Fibroblast of villous mesenchyme (primary cell): Measurements from ENCODE around the gene THSD4. TPM values are rescaled to one million over a fixed set of nuclear protein-coding genes. Genes with fewer than 3 reads are reported as not detected.
A peak's percentile ranks its signal among the peaks of the same experiment; 100 is the strongest.

ENCODE experiments used
- DNase-seq: peaks from one replicate; pipeline ENCODE4 v3.0.0-alpha.2; 2010; ENCODE audit warnings: low read depth
- H3K4me3 ChIP-seq: 2 replicates; pipeline ENCODE4 v1.5.1; 2011; ENCODE audit warnings: low read depth, mild to moderate bottlenecking, low read length
- CTCF ChIP-seq: IDR thresholded peaks from 2 replicates; pipeline ENCODE4 v1.5.1; 2012; ENCODE audit warnings: low read depth, mild to moderate bottlenecking, low read length; ENCODE audit not compliant: insufficient read depth
- total RNA-seq: library from RNA; depleted of rRNA; stranded (reverse); fragments of >200 nt; gene quantifications from 2 replicates; pipeline ENCODE4 v1.2.3, GENCODE V29; 2012

THSD4 gene
- total RNA-seq, 1 donor: 76.4 TPM

- no peak for TF ChIP-seq CTCF
- DNase-seq: no peak
- no peak overlapping the region for H3K4me3 ChIP-seq
Measured at GRCh38 chr15:71319935-71320334, 204.7 kb downstream of the THSD4 start.

GRCh38 chr15:71323082-71323481, 207.8 kb downstream of the THSD4 start:
- no peak for DNase-seq
- H3K4me3 ChIP-seq: no peak overlapping the region

GRCh38 chr15:71323584-71323983, 208.3 kb downstream of the THSD4 start:
- no peak overlapping the region for H3K4me3 ChIP-seq
- peak; percentile 64 for DNase-seq
- TF ChIP-seq CTCF: no peak

More at GRCh38 chr15:71323082-71323481, 207.8 kb downstream of the THSD4 start:
- no peak for TF ChIP-seq CTCF

GRCh38 chr15:71325481-71325880, 210.2 kb downstream of the THSD4 start:
- no peak overlapping the region for H3K4me3 ChIP-seq
- no peak for TF ChIP-seq CTCF
- peak; percentile 80 for DNase-seq

- TF ChIP-seq CTCF: no peak
- DNase-seq: peak; percentile 74
- H3K4me3 ChIP-seq: no peak overlapping the region
Measured at GRCh38 chr15:71328453-71328852, 213.2 kb downstream of the THSD4 start.

- DNase-seq: peak; percentile 58
- no peak for TF ChIP-seq CTCF
- no peak overlapping the region for H3K4me3 ChIP-seq
Measured at GRCh38 chr15:71329041-71329440, 213.8 kb downstream of the THSD4 start.
